ENCODE results near the gene PHACTR1.

DNA sequence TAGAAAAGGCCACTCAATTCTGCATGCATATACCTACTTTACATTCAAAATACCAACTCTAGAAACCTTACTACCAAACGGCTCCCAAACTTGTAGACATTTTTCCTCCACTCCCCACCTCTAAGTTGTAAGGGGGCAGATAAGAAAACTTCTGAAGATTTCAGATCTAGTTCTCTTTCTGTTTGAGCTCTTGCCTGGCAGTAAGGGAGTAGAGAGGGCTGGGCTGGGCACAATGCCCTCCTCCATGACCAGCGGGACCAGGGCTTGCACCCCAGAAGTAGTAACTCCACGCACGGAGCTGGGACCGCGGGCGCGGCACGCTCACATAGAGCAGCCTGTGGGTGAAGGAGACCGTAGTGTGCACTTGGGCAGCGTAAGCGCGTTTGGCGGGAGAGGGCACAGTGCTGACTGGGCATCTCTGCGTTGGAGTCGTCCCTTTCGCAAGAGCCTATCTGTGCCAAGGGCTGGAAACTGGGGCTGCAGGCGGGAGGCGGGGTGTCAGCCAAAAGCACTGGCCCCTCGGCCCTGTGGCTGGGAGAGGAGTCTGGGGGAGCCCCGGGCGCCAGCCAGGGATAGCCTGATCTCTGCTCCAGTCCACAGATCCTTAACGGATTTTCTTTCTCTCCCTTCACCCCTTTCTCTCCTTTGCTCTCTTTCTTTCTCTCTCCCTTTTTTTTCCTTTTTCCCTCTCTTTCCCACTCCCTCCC is 32.4 kb downstream of the PHACTR1 start:
- TF ChIP-seq POLR2A (IDR thresholded peaks at IDR 0.05): no peak
- TF ChIP-seq, protein P1, sequence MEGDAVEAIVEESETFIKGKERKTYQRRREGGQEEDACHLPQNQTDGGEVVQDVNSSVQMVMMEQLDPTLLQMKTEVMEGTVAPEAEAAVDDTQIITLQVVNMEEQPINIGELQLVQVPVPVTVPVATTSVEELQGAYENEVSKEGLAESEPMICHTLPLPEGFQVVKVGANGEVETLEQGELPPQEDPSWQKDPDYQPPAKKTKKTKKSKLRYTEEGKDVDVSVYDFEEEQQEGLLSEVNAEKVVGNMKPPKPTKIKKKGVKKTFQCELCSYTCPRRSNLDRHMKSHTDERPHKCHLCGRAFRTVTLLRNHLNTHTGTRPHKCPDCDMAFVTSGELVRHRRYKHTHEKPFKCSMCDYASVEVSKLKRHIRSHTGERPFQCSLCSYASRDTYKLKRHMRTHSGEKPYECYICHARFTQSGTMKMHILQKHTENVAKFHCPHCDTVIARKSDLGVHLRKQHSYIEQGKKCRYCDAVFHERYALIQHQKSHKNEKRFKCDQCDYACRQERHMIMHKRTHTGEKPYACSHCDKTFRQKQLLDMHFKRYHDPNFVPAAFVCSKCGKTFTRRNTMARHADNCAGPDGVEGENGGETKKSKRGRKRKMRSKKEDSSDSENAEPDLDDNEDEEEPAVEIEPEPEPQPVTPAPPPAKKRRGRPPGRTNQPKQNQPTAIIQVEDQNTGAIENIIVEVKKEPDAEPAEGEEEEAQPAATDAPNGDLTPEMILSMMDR (IDR thresholded peaks at IDR 0.05): no peak
